Bronchial epithelial cell (primary cell): ENCODE measurements around the gene YBX3. TPM values are rescaled to one million over a fixed set of nuclear protein-coding genes. Genes with fewer than 3 reads are reported as not detected.

ENCODE experiments used
- DNase-seq: peaks from one replicate; pipeline ENCODE4 v3.0.0-alpha.2; 2010; ENCODE audit warnings: low read depth
- FAIRE-seq: peaks from 2 replicates; lab custom pipeline; 2011; peaks lifted over from hg19 to GRCh38; lab: Jason Lieb, UNC
- H3K27me3 ChIP-seq: 2 replicates; pipeline ENCODE4 v1.5.1; 2011; ENCODE audit warnings: low read length; ENCODE audit not compliant: control insufficient read depth, insufficient read depth
- H3K36me3 ChIP-seq: 2 replicates; pipeline ENCODE4 v1.5.1; 2011; ENCODE audit warnings: low read length; ENCODE audit not compliant: control insufficient read depth, insufficient read depth
- H3K4me3 ChIP-seq: 2 replicates; pipeline ENCODE4 v1.5.1; 2011; ENCODE audit warnings: mild to moderate bottlenecking, low read depth, low read length, control low read depth
- CTCF ChIP-seq: IDR thresholded peaks from 2 replicates; pipeline ENCODE4 v1.5.1; 2011; ENCODE audit warnings: mild to moderate bottlenecking, moderate library complexity, low read length, control low read depth, inconsistent platforms; ENCODE audit not compliant: insufficient read depth, severe bottlenecking
- total RNA-seq: library from RNA; depleted of rRNA; stranded (reverse); fragments of >200 nt; gene quantifications from 2 replicates; pipeline ENCODE4 v1.2.1, GENCODE V29; 2014

Gene YBX3
- total RNA-seq, 1 donor from 2014 or later: 134 TPM

GRCh38 chr12:10716704-10717315 lies 6.3 kb downstream of the YBX3 start:
- Histone ChIP-seq H3K36me3 (peaks cover 12% of the 10 kb centered on the region), H3K27me3 (no peaks in the 10 kb centered on the region), H3K4me3 (no peak overlapping the region)
- FAIRE-seq: peak; percentile 76
- no peak for TF ChIP-seq CTCF
- peak; percentile 98 for DNase-seq

GRCh38 chr12:10716277-10716676 lies 6.8 kb downstream of the YBX3 start:
- peaks cover 14% of the 10 kb centered on the region for H3K36me3 ChIP-seq
- TF ChIP-seq CTCF: no peak
- DNase-seq (no peak), FAIRE-seq (no peak)
- H3K4me3 ChIP-seq: no peak overlapping the region
- H3K27me3 ChIP-seq: no peaks in the 10 kb centered on the region

- FAIRE-seq (no peak), DNase-seq (no peak)
- Histone ChIP-seq H3K27me3 (no peaks in the 10 kb centered on the region), H3K4me3 (no peak overlapping the region), H3K36me3 (peaks cover 16% of the 10 kb centered on the region)
- TF ChIP-seq CTCF: no peak
Observed at GRCh38 chr12:10715491-10715890, 7.6 kb downstream of the YBX3 start.

- no peak overlapping the region for H3K4me3 ChIP-seq
- FAIRE-seq (no peak), DNase-seq (no peak)
- no peaks in the 10 kb centered on the region for H3K27me3 ChIP-seq
- TF ChIP-seq CTCF: no peak
- H3K36me3 ChIP-seq: peaks cover 27% of the 10 kb centered on the region
Observed at GRCh38 chr12:10709808-10710207, 13.3 kb downstream of the YBX3 start.

GRCh38 chr12:10708862-10709261 lies 14.3 kb downstream of the YBX3 start:
- TF ChIP-seq CTCF: no peak
- Histone ChIP-seq H3K4me3 (no peak overlapping the region), H3K36me3 (peaks cover 27% of the 10 kb centered on the region), H3K27me3 (no peaks in the 10 kb centered on the region)
- DNase-seq: no peak
- FAIRE-seq: no peak

GRCh38 chr12:10705655-10706054 lies 17.5 kb downstream of the YBX3 start:
- DNase-seq: no peak
- no peak overlapping the region for H3K4me3 ChIP-seq
- no peak for FAIRE-seq
- peaks cover 33% of the 10 kb centered on the region for H3K36me3 ChIP-seq
- H3K27me3 ChIP-seq: no peaks in the 10 kb centered on the region
- no peak for TF ChIP-seq CTCF
